ENCODE data around the gene PER2. TPM values are rescaled to one million over a fixed set of nuclear protein-coding genes. Genes with fewer than 3 reads are reported as not detected.
"Not testable (repeated sequence)": the region's sequence is repeated elsewhere in the genome, so short reads cannot be mapped to it uniquely, and the experiment has no call there.

Gene PER2
- total and polyA plus RNA-seq, 2 donors (not counting 3 experiments of a cell fraction or from before 2014, with no cell fraction given) = 0.86 to 3.8 TPM

DNA sequence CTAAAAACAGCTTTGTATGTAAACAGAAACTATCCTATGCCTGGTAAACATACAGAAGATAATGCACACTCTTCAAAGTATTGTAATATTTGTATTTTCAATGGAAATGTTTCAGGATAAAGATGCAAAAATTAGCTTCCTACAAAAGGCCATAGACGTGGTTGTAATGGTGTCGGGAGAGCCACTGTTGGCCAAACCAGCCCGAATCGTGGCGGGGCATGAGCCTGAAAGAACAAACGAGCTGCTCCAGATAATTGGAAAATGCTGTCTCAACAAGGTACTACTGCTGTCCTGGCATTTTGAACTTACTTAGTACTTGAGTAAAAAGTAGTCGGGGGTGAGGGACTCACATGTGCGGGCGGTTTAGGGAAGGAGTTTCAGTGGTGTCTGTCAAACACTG, 37.3 kb upstream of the PER2 start:
- no TSS peak for BruUV-seq (replicated peaks)
- CTCF ChIA-PET = no interaction called here

DNA sequence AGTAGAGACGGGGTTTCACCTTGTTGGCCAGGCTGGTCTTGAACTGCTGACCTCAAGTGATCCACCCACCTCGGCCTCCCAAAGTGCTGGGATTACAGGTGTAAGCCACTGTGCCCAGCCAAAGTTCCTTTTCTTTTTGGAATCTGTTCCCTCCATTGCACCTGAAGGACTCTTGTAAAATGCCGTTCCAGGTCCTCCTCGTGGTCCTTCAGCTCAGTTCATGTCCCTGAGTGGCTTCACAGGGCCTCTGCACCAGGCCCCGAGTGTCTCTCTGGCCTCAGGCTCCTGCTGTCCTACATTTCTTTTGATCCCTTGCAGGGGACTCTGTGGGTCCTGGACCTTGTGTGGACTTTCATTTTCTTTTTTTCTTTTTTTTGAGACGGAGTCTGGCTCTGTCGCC, 35.8 kb upstream of the PER2 start:
- H3K27me3 ChIP-seq (ENCODE audit: control insufficient read depth in 2 of 2, insufficient read depth in 2 of 2, low read length in 2 of 2); H3K4me1 ChIP-seq (ENCODE audit: control insufficient read depth, extremely low read depth, insufficient read depth, low read length); H3K36me3 ChIP-seq (ENCODE audit: control insufficient read depth in 2 of 2, extremely low read depth in 1 of 2, insufficient read depth in 2 of 2, low read length in 2 of 2); H3K79me2 ChIP-seq (ENCODE audit: control insufficient read depth, insufficient read depth, low read length); intact Hi-C loops (cut with micrococcal nuclease); DNase-seq (ENCODE audit: low read depth, low spot score); H2AFZ ChIP-seq (ENCODE audit: low read depth, low read length); H3K9ac ChIP-seq (replicated peaks; ENCODE audit: extremely low read depth, insufficient read depth, low read length); H4K20me1 ChIP-seq (replicated peaks; ENCODE audit: control insufficient read depth, extremely low read depth, insufficient read depth, low read length); H3K9me3 ChIP-seq (replicated peaks; ENCODE audit: control insufficient read depth, insufficient read depth, low read length); dilution Hi-C loops (cut with MboI; ENCODE audit: extremely low pct_ligation_motif_present, low sequenced_read_pairs); POLR2A ChIA-PET; H3K4me2 ChIP-seq (ENCODE audit: insufficient read depth, low read length); BruUV-seq (replicated peaks); H3K9me1 ChIP-seq (replicated peaks; ENCODE audit: control insufficient read depth, extremely low read depth, insufficient read depth, low read length); H3K27ac ChIP-seq (ENCODE audit: insufficient read depth, low read depth, low read length); FAIRE-seq; H3K4me3 ChIP-seq (replicated peaks in 1 of 3; ENCODE audit: insufficient read depth in 1 of 3, low read depth in 1 of 3, low read length in 3 of 3); CTCF ChIA-PET: not testable (repeated sequence)

More for the DNA sequence above, 37.3 kb upstream of the PER2 start:
- Histone ChIP-seq H3K36me3 (ENCODE audit: control insufficient read depth in 2 of 2, extremely low read depth in 1 of 2, insufficient read depth in 2 of 2, low read length in 2 of 2) (peaks cover 0 to 7% of the 10 kb centered on the region in 2 experiments), H2AFZ (ENCODE audit: low read depth, low read length) (no peak overlapping the region), H3K4me3 (replicated peaks in 1 of 3; ENCODE audit: insufficient read depth in 1 of 3, low read depth in 1 of 3, low read length in 3 of 3) (no peak overlapping the region), H3K9me1 (replicated peaks; ENCODE audit: control insufficient read depth, extremely low read depth, insufficient read depth, low read length) (no peaks in the 10 kb centered on the region), H3K27ac (ENCODE audit: insufficient read depth, low read depth, low read length) (no peak overlapping the region), H3K27me3 (ENCODE audit: control insufficient read depth in 2 of 2, insufficient read depth in 2 of 2, low read length in 2 of 2) (no peaks in the 10 kb centered on the region), H3K4me2 (ENCODE audit: insufficient read depth, low read length) (no peak overlapping the region), H4K20me1 (replicated peaks; ENCODE audit: control insufficient read depth, extremely low read depth, insufficient read depth, low read length) (no peaks in the 10 kb centered on the region), H3K4me1 (ENCODE audit: control insufficient read depth, extremely low read depth, insufficient read depth, low read length) (peaks cover 5% of the 10 kb centered on the region), H3K9me3 (replicated peaks; ENCODE audit: control insufficient read depth, insufficient read depth, low read length) (no peaks in the 10 kb centered on the region), H3K79me2 (ENCODE audit: control insufficient read depth, insufficient read depth, low read length) (peaks cover 2% of the 10 kb centered on the region), H3K9ac (replicated peaks; ENCODE audit: extremely low read depth, insufficient read depth, low read length) (no peak overlapping the region)
- POLR2A ChIA-PET = no interaction called here
- intact Hi-C loops (cut with micrococcal nuclease) = no loop called here
- DNase-seq (ENCODE audit: low read depth, low spot score) = no peak
- dilution Hi-C loops (cut with MboI; ENCODE audit: extremely low pct_ligation_motif_present, low sequenced_read_pairs) = no loop called here
- TF ChIP-seq, protein P1, sequence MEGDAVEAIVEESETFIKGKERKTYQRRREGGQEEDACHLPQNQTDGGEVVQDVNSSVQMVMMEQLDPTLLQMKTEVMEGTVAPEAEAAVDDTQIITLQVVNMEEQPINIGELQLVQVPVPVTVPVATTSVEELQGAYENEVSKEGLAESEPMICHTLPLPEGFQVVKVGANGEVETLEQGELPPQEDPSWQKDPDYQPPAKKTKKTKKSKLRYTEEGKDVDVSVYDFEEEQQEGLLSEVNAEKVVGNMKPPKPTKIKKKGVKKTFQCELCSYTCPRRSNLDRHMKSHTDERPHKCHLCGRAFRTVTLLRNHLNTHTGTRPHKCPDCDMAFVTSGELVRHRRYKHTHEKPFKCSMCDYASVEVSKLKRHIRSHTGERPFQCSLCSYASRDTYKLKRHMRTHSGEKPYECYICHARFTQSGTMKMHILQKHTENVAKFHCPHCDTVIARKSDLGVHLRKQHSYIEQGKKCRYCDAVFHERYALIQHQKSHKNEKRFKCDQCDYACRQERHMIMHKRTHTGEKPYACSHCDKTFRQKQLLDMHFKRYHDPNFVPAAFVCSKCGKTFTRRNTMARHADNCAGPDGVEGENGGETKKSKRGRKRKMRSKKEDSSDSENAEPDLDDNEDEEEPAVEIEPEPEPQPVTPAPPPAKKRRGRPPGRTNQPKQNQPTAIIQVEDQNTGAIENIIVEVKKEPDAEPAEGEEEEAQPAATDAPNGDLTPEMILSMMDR (IDR thresholded peaks at IDR 0.05; ENCODE audit: extremely low read depth in 1 of 2, insufficient read depth in 1 of 2, low read depth in 1 of 2, low read length in 2 of 2) = no peak
- TF ChIP-seq EZH2 (IDR thresholded peaks at IDR 0.05; ENCODE audit: borderline replicate concordance, low read depth, low read length, severe bottlenecking) = no peak
- FAIRE-seq = no peak
